IPS DF 6.9 (cell line): ENCODE results near the gene TBC1D30.
"Not testable (repeated sequence)": the region's sequence is repeated elsewhere in the genome, so short reads cannot be mapped to it uniquely, and the experiment has no call there.

Source experiments
- DNase-seq: peaks from one replicate; pipeline ENCODE4 v3.0.0-alpha.2; 2013; ENCODE audit warnings: low read depth, low spot score
- H3K27ac ChIP-seq: one replicate; pipeline ENCODE4 v1.5.1; 2013; ENCODE audit warnings: low read length, control low read depth
- H3K27me3 ChIP-seq: 2 replicates; pipeline ENCODE4 v1.6.1; 2013; ENCODE audit warnings: mild to moderate bottlenecking, low read length; ENCODE audit not compliant: control insufficient read depth, insufficient read depth
- H3K36me3 ChIP-seq: 2 replicates; pipeline ENCODE4 v1.6.1; 2013; ENCODE audit warnings: low read length; ENCODE audit not compliant: control insufficient read depth, insufficient read depth
- H3K4me1 ChIP-seq: 2 replicates; pipeline ENCODE4 v1.6.1; 2013; ENCODE audit warnings: low read length; ENCODE audit not compliant: control insufficient read depth, insufficient read depth
- H3K4me3 ChIP-seq: 2 replicates; pipeline ENCODE4 v1.5.1; 2013; ENCODE audit warnings: mild to moderate bottlenecking, low read length
- H3K9me3 ChIP-seq: 2 replicates; pipeline ENCODE4 v1.6.1; 2013; ENCODE audit warnings: low read length, inconsistent platforms; ENCODE audit not compliant: control insufficient read depth, insufficient read depth
- WGBS: extraction: QIAGEN DNeasy Blood & Tissue Kit; methylation state at CpG from one replicate; pipeline ENCODE4 v1.1.7; 2013; ENCODE audit warnings: mixed read lengths, missing lambda C conversion rate; ENCODE audit not compliant: insufficient read length, insufficient coverage; 5-methylcytosine and 5-hydroxymethylcytosine counted together

TBC1D30 gene

DNA sequence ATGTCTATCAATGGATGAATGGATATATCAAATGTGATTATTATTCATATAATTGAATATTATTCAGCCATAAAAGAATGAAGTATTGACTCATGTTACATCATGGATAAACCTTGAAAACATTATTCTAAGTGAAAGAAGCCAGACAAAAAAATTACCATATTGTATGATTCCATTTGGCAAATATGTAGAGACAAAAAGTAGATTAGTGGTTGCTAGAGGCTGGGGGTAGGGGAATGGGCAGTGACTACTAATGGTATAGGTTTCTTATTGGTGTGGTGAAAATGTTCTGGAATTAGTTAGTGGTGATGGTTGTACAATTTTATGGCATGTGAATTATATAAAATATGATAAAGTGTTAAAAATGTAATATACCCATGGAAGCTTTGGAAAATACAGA lies 33.4 kb upstream of the TBC1D30 start:
- H3K9me3 ChIP-seq, result no peaks in the 10 kb centered on the region
- no peak overlapping the region for H3K27ac ChIP-seq
- H3K4me3 ChIP-seq, result no peak overlapping the region
- DNase-seq, result no peak
- peaks cover 1% of the 10 kb centered on the region; the same call in 1 of the 2 replicates for H3K4me1 ChIP-seq
- no peaks in the 10 kb centered on the region for H3K27me3 ChIP-seq
- no peaks in the 10 kb centered on the region for H3K36me3 ChIP-seq

DNA sequence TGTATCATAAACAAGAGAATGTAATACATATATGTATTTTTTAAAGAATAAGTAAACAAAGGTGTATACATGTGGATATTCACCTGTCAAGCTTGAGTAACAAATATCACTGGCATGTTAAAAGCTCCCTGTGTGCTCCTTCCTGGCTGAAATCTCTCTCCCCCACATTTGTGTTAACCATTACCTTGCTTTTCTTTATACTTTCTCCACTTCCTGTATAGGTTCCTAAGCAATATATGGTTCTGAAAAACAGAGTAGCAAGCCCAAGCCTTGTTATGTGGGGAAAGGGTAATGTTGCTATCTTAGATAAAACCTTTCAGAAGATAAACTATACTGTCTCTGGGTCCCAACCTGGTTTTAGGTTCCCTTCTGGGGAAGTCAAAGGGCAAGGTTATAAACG lies 32.3 kb upstream of the TBC1D30 start:
- no peaks in the 10 kb centered on the region for H3K27me3 ChIP-seq
- H3K36me3 ChIP-seq, result no peaks in the 10 kb centered on the region
- H3K27ac ChIP-seq, result no peak overlapping the region
- no CpG with 5 or more reads among the region's 1 CpG for WGBS
- DNase-seq, result no peak
- H3K4me3 ChIP-seq, result no peak overlapping the region
- H3K9me3 ChIP-seq, result no peaks in the 10 kb centered on the region
- peaks cover 1% of the 10 kb centered on the region; the same call in 1 of the 2 replicates for H3K4me1 ChIP-seq

DNA sequence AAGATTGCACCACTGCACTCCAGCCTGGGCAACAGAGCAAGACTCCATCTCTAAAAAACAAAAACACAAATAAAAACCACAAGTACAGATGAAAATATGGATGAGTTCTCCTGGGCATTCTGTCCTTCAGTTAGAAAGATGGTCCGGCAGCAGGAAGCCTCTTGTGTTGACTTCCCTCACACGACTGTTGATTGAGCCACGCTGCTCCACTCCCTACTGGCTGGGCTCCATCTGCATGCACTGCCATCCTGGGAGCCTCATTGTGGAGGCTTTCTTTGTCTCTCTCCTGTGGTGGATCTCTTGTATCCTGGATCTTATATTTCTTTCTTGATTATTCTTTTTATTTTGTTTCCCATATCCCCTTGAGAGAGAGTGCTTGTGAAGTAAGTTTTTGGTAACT lies 30.8 kb upstream of the TBC1D30 start:
- H3K27me3 ChIP-seq, result no peaks in the 10 kb centered on the region
- no peak for DNase-seq
- H3K4me3 ChIP-seq, result no peak overlapping the region
- H3K27ac ChIP-seq, result no peak overlapping the region
- no peaks in the 10 kb centered on the region for H3K9me3 ChIP-seq
- WGBS, result no CpG with 5 or more reads among the region's 3 CpGs
- H3K4me1 ChIP-seq, result no peaks in the 10 kb centered on the region
- no peaks in the 10 kb centered on the region for H3K36me3 ChIP-seq

- no peak overlapping the region for H3K27ac ChIP-seq
- no peaks in the 10 kb centered on the region for H3K9me3 ChIP-seq
- no peaks in the 10 kb centered on the region for H3K36me3 ChIP-seq
- no peak for DNase-seq
- H3K4me3 ChIP-seq, result no peak overlapping the region
- WGBS, result no CpG with 5 or more reads among the region's 3 CpGs
- H3K4me1 ChIP-seq, result no peaks in the 10 kb centered on the region
- H3K27me3 ChIP-seq, result no peaks in the 10 kb centered on the region
Observed at GRCh38 chr12:64794305-64794704, 30.1 kb upstream of the TBC1D30 start.

DNA sequence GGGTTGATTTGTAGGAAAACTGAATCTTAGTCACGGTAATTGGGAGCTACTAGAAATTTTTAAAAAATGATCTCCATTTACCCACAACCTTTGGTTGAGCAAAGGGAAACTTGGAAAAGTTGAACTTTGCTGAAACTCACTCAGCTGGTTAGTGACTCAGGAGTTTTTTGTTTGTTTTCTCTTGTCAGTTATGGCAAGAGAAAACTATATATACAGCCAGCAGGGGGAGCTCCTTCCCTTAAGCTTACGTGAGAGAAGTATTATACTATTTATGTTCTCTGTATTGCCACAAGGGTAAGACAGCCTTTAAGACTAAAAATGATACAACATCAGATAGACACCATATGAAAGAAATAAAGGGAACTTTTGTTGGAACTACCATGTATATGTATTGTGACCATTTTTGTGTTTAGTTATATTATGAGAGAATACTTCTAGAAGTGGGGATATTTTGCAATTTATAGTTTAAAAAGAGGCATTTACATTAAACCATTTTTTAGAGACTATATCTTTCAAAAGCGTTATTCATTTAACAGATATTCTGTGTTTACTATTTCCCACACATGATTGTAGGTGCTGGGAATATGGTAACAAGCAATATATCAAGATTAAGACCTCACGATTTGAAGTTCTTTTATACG lies 28.1 kb upstream of the TBC1D30 start:
- Histone ChIP-seq H3K36me3 (no peaks in the 10 kb centered on the region), H3K9me3 (no peaks in the 10 kb centered on the region), H3K27me3 (no peaks in the 10 kb centered on the region), H3K4me1 (no peaks in the 10 kb centered on the region), H3K27ac (no peak overlapping the region), H3K4me3 (no peak overlapping the region)
- no peak for DNase-seq
- WGBS, result no CpG with 5 or more reads among the region's 5 CpGs

DNA sequence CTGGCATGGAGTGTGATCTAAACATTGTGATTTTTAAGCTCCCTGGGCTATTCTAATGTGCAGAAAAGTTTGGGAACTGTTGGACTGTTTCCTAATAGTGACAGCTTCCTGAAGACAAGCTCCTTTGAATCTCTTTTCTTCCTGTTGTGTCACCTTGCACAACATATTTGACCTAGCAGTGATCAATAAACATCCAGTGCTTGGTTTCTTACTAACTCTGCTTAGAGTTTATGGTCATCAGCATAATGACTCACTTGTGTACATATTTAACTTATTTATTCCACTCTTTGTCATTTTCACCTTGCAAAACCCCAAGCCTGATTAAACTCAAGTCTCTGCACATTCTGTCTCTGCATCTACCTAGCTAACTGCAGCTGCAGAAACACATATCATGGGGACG lies 27.3 kb upstream of the TBC1D30 start:
- H3K36me3 ChIP-seq, result no peaks in the 10 kb centered on the region
- no peaks in the 10 kb centered on the region for H3K4me1 ChIP-seq
- no peaks in the 10 kb centered on the region for H3K9me3 ChIP-seq
- H3K27ac ChIP-seq, result no peak overlapping the region
- no peaks in the 10 kb centered on the region for H3K27me3 ChIP-seq
- no peak overlapping the region for H3K4me3 ChIP-seq
- WGBS, result no CpG with 5 or more reads among the region's 1 CpG
- no peak for DNase-seq

DNA sequence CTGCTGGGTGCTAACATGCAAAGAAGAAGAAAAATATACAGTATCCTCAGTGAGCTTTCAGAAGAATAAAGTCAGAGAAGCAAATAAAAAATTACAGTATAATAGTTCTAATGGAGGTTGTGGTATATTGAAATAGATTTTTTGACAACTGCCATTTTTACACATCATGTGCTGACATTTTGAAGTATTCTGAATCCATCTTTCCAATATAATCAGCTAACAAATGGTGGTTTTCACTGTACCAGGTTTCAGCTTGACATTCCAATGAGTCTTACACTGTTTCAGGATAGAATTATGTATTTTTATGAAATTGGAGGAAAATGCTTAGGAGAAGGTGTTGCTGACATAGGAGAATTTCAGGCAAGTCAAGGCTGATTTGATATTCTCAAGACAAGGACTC lies 26.3 kb upstream of the TBC1D30 start:
- no peak overlapping the region for H3K4me3 ChIP-seq
- no peak for DNase-seq
- H3K27me3 ChIP-seq, result no peaks in the 10 kb centered on the region
- H3K27ac ChIP-seq, result no peak overlapping the region
- no peaks in the 10 kb centered on the region for H3K9me3 ChIP-seq
- no peaks in the 10 kb centered on the region for H3K36me3 ChIP-seq
- no peaks in the 10 kb centered on the region for H3K4me1 ChIP-seq

GRCh38 chr12:64800640-64801039 lies 23.8 kb upstream of the TBC1D30 start:
- DNase-seq, result no peak
- H3K4me3 ChIP-seq, result no peak overlapping the region
- no CpG with 5 or more reads among the region's 5 CpGs for WGBS
- no peaks in the 10 kb centered on the region for H3K4me1 ChIP-seq
- no peaks in the 10 kb centered on the region for H3K27me3 ChIP-seq
- H3K36me3 ChIP-seq, result no peaks in the 10 kb centered on the region
- no peaks in the 10 kb centered on the region for H3K9me3 ChIP-seq
- no peak overlapping the region for H3K27ac ChIP-seq

- H3K4me1 ChIP-seq, result no peaks in the 10 kb centered on the region
- H3K4me3 ChIP-seq, result no peak overlapping the region
- H3K36me3 ChIP-seq, result no peaks in the 10 kb centered on the region
- no peak for DNase-seq
- no peaks in the 10 kb centered on the region for H3K9me3 ChIP-seq
- H3K27me3 ChIP-seq, result no peaks in the 10 kb centered on the region
- no peak overlapping the region for H3K27ac ChIP-seq
- no CpG with 5 or more reads among the region's 2 CpGs for whole genome bisulfite sequencing
Observed at GRCh38 chr12:64801381-64801780, 23.1 kb upstream of the TBC1D30 start.

GRCh38 chr12:64802180-64802775 lies 22.2 kb upstream of the TBC1D30 start:
- WGBS, result no CpG with 5 or more reads among the region's 8 CpGs
- not testable (repeated sequence) for H3K4me1 ChIP-seq, H3K4me3 ChIP-seq, H3K9me3 ChIP-seq, H3K27ac ChIP-seq, H3K36me3 ChIP-seq, H3K27me3 ChIP-seq, DNase-seq

DNA sequence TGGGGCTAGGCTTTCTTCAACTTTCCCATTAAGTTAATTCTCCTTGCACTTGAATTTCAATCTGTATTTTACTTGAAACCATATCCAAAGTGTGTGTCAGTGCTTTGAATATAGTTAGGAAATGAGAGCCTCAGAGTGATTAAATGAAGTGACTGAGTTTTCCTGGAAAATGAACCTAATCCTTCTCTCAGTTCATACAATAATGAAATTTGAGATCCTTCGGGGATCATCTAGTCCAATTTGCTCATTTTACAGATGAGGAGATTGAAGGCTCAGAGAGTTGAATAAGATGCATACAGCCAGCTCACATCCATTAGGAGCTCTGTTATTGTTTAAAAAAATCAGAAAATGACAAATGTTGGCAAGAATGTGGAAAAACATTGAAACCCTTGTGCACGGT lies 18.3 kb upstream of the TBC1D30 start:
- Histone ChIP-seq H3K27me3 (no peaks in the 10 kb centered on the region), H3K4me1 (no peaks in the 10 kb centered on the region), H3K9me3 (no peaks in the 10 kb centered on the region), H3K27ac (no peak overlapping the region), H3K4me3 (no peak overlapping the region), H3K36me3 (no peaks in the 10 kb centered on the region)
- no peak for DNase-seq
- WGBS, result no CpG with 5 or more reads among the region's 2 CpGs
